OCI-LY7 (cell line): ENCODE results near the gene NSUN2. TPM values are rescaled to one million over a fixed set of nuclear protein-coding genes. Genes with fewer than 3 reads are reported as not detected.

ENCODE experiments used
- BruUV-seq: library from RNA; stranded (reverse); fragments of 400-500 nt; replicated peaks from 2 replicates; lab custom pipeline; 2021; lab: Mats Ljungman, UMichigan
- CTCF ChIA-PET: fragments of 300-600 bp; sonication (Branson Sonifier 250); formaldehyde crosslinking; loops from one replicate; lab custom pipeline; 2022; ENCODE audit warnings: antibody characterized with exemption; ENCODE audit not compliant: unreplicated experiment; lab: Charles Lee
- POLR2A ChIA-PET: fragments of 300-600 bp; sonication (Branson Sonifier 250); formaldehyde crosslinking; loops from one replicate; lab custom pipeline; 2022; ENCODE audit warnings: antibody characterized with exemption; lab: Charles Lee
- DNase-seq: peaks from one replicate; pipeline ENCODE4 v3.0.0-alpha.2; 2015; ENCODE audit warnings: low spot score
- H2AFZ ChIP-seq: fragments of 200-600 bp; sonication (generic), shearing (Covaris generic); 2 replicates; pipeline ENCODE4 v1.6.1; 2014; ENCODE audit warnings: mild to moderate bottlenecking, antibody characterized with exemption, low read length, moderate library complexity
- H3K27ac ChIP-seq: fragments of 200-600 bp; sonication (generic); 2 replicates; pipeline ENCODE4 v1.5.1; 2014; ENCODE audit warnings: mixed run types, low read depth, mild to moderate bottlenecking, moderate library complexity, low read length, inconsistent platforms; ENCODE audit not compliant: poor library complexity, severe bottlenecking
- H3K36me3 ChIP-seq: fragments of 200-600 bp; sonication (generic); 2 replicates; pipeline ENCODE4 v1.6.1; 2014; ENCODE audit warnings: mild to moderate bottlenecking, antibody characterized with exemption, low read length, moderate library complexity, mixed read lengths; ENCODE audit not compliant: insufficient read depth
- H3K4me1 ChIP-seq: fragments of 200-600 bp; sonication (generic); 2 replicates; pipeline ENCODE4 v1.5.1; 2014; ENCODE audit warnings: mild to moderate bottlenecking, low read length; ENCODE audit not compliant: insufficient read depth, poor library complexity, severe bottlenecking
- H3K4me2 ChIP-seq: fragments of 200-600 bp; sonication (generic); 2 replicates; pipeline ENCODE4 v1.6.1; 2014; ENCODE audit warnings: mild to moderate bottlenecking, low read length
- H3K4me3 ChIP-seq: fragments of 200-600 bp; sonication (generic); 2 replicates; pipeline ENCODE4 v1.5.1; 2014; ENCODE audit warnings: mild to moderate bottlenecking, low read depth, low read length; ENCODE audit not compliant: poor library complexity, severe bottlenecking
- H3K79me2 ChIP-seq: fragments of 200-600 bp; sonication (generic); 2 replicates; pipeline ENCODE4 v1.6.1; 2016; ENCODE audit warnings: low read depth, mild to moderate bottlenecking, low read length, moderate library complexity, mixed read lengths; ENCODE audit not compliant: insufficient read depth
- H3K9me2 ChIP-seq: fragments of 200-600 bp; sonication (generic); 2 replicates; pipeline ENCODE4 v1.6.1; 2016; ENCODE audit warnings: mild to moderate bottlenecking, low read length, mixed read lengths; ENCODE audit not compliant: insufficient read depth
- H3K9me3 ChIP-seq: fragments of 200-600 bp; sonication (generic); 2 replicates; pipeline ENCODE4 v1.6.1; 2014; ENCODE audit warnings: mild to moderate bottlenecking, mixed run types, low read length, mixed read lengths
- H4K20me1 ChIP-seq: fragments of 200-600 bp; sonication (generic); 2 replicates; pipeline ENCODE4 v1.6.1; 2014; ENCODE audit warnings: mild to moderate bottlenecking, antibody characterized with exemption, low read length, moderate library complexity, mixed read lengths; ENCODE audit not compliant: insufficient read depth
- EZH2phosphoT487 ChIP-seq: fragments of 200-600 bp; sonication (generic); IDR thresholded peaks from 2 replicates; pipeline ENCODE4 v1.6.1; 2018; ENCODE audit warnings: low read depth, borderline replicate concordance, mild to moderate bottlenecking, mixed run types, antibody characterized with exemption, low read length, moderate library complexity, mixed read lengths
- intact Hi-C: fragments of 100-400 bp; cut with micrococcal nuclease; formaldehyde crosslinking; loops from one replicate; pipeline ENCODE4 v1.10.0; 2022; ENCODE audit not compliant: unreplicated experiment
- total RNA-seq, 2 experiments: library from RNA; depleted of rRNA in 1 of 2; stranded (reverse); fragments of >200 nt in 1 of 2; shearing (Covaris generic) in 1 of 2; gene quantifications; 2 replicates each; pipeline ENCODE4 v1.2.3, GENCODE V29; 2014 to 2022
- TF ChIP-seq, protein P1 (sequence below): fragments of 200-600 bp; sonication (generic); conservative IDR thresholded peaks from 2 replicates; pipeline ENCODE4 v1.5.1; 2014; ENCODE audit warnings: mild to moderate bottlenecking, antibody characterized with exemption, low read length, moderate library complexity, mixed read lengths

The NSUN2 gene
- total RNA-seq, 2 experiments from 2014 or later: 88.9 to 139 TPM

GRCh38 chr5:6579535-6579934 lies 53.3 kb downstream of the NSUN2 start:
- Histone ChIP-seq H3K27ac (no peak overlapping the region), H3K9me3 (no peaks in the 10 kb centered on the region), H3K4me1 (no peaks in the 10 kb centered on the region), H3K79me2 (no peaks in the 10 kb centered on the region), H3K4me2 (no peak overlapping the region), H2AFZ (no peak overlapping the region), H3K9me2 (no peaks in the 10 kb centered on the region), H3K4me3 (no peak overlapping the region), H4K20me1 (no peaks in the 10 kb centered on the region), H3K36me3 (no peaks in the 10 kb centered on the region)
- TF ChIP-seq EZH2phosphoT487: no peak
- TF ChIP-seq, protein P1, sequence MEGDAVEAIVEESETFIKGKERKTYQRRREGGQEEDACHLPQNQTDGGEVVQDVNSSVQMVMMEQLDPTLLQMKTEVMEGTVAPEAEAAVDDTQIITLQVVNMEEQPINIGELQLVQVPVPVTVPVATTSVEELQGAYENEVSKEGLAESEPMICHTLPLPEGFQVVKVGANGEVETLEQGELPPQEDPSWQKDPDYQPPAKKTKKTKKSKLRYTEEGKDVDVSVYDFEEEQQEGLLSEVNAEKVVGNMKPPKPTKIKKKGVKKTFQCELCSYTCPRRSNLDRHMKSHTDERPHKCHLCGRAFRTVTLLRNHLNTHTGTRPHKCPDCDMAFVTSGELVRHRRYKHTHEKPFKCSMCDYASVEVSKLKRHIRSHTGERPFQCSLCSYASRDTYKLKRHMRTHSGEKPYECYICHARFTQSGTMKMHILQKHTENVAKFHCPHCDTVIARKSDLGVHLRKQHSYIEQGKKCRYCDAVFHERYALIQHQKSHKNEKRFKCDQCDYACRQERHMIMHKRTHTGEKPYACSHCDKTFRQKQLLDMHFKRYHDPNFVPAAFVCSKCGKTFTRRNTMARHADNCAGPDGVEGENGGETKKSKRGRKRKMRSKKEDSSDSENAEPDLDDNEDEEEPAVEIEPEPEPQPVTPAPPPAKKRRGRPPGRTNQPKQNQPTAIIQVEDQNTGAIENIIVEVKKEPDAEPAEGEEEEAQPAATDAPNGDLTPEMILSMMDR: no peak
- intact Hi-C loops: loop anchor here (5.0 kb wide), 1 partner anchor 692 kb away; no protein-coding TSS in a partner anchor
- ChIA-PET CTCF (no interaction called here), POLR2A (interaction anchor here (0.5 kb wide), 1 partner anchor 1015 kb away, joined by 3 read pairs; no protein-coding TSS in a partner anchor)
- BruUV-seq: no TSS peak
- no peak for DNase-seq

GRCh38 chr5:6578676-6579343 lies 54.0 kb downstream of the NSUN2 start:
- BruUV-seq: no TSS peak
- Histone ChIP-seq H3K4me2 (no peak overlapping the region), H3K4me1 (no peaks in the 10 kb centered on the region), H3K79me2 (no peaks in the 10 kb centered on the region), H4K20me1 (no peaks in the 10 kb centered on the region), H3K27ac (no peak overlapping the region), H3K9me2 (no peaks in the 10 kb centered on the region), H2AFZ (no peak overlapping the region), H3K4me3 (no peak overlapping the region), H3K9me3 (no peaks in the 10 kb centered on the region), H3K36me3 (no peaks in the 10 kb centered on the region)
- intact Hi-C loops: loop anchor here (5.0 kb wide), 1 partner anchor 692 kb away; no protein-coding TSS in a partner anchor
- CTCF ChIA-PET: interaction anchor here (0.6 kb wide), 1 partner anchor 757 kb away, joined by 4 read pairs; no protein-coding TSS in a partner anchor
- POLR2A ChIA-PET: interaction anchor here (0.5 kb wide), 1 partner anchor 1016 kb away, joined by 3 read pairs; no protein-coding TSS in a partner anchor
- no peak for TF ChIP-seq EZH2phosphoT487
- TF ChIP-seq, protein P1: no peak
- DNase-seq: no peak
